HG03159 (cell line): ENCODE results near the gene CDK9.

Source experiments
- ATAC-seq: cut with Tn5 transposase; IDR thresholded peaks from one replicate; pipeline ENCODE4 v1.9.1; 2021; ENCODE audit warnings: mild to moderate bottlenecking, moderate library complexity; ENCODE audit not compliant: unreplicated experiment

CDK9 gene

GRCh38 chr9:127761491-127761956 is 24.3 kb upstream of the CDK9 start:
- no peak for ATAC-seq

GRCh38 chr9:127762111-127762676 is 23.6 kb upstream of the CDK9 start:
- no peak for ATAC-seq

- no peak for ATAC-seq
These were observed 21.9 kb upstream of the CDK9 start for GRCh38 chr9:127763918-127764384.

- ATAC-seq: no peak
These were observed 20.4 kb upstream of the CDK9 start for GRCh38 chr9:127765418-127765817.

- no peak for ATAC-seq
These were observed 18.4 kb upstream of the CDK9 start for GRCh38 chr9:127767410-127767809.

- ATAC-seq: no peak
These were observed 17.9 kb upstream of the CDK9 start for GRCh38 chr9:127767909-127768331.

- no peak for ATAC-seq
These were observed 17.1 kb upstream of the CDK9 start for GRCh38 chr9:127768698-127769097.

- no peak for ATAC-seq
These were observed 16.7 kb upstream of the CDK9 start for GRCh38 chr9:127769101-127769500.

GRCh38 chr9:127769929-127770582 is 15.8 kb upstream of the CDK9 start:
- no peak for ATAC-seq

GRCh38 chr9:127770583-127770904 is 15.3 kb upstream of the CDK9 start:
- no peak for ATAC-seq

GRCh38 chr9:127770905-127771569 is 14.8 kb upstream of the CDK9 start:
- peak; percentile 82 for ATAC-seq

- ATAC-seq: no peak
These were observed 14.2 kb upstream of the CDK9 start for GRCh38 chr9:127771570-127772189.

- no peak for ATAC-seq
These were observed 13.2 kb upstream of the CDK9 start for GRCh38 chr9:127772603-127773002.

- ATAC-seq: no peak
These were observed 12.6 kb upstream of the CDK9 start for GRCh38 chr9:127773272-127773671.

- ATAC-seq: no peak
These were observed 11.9 kb upstream of the CDK9 start for GRCh38 chr9:127773981-127774380.

- no peak for ATAC-seq
These were observed 9.5 kb upstream of the CDK9 start for GRCh38 chr9:127776195-127776923.

GRCh38 chr9:127776924-127777289 is 8.9 kb upstream of the CDK9 start:
- no peak for ATAC-seq

GRCh38 chr9:127777368-127777980 is 8.4 kb upstream of the CDK9 start:
- no peak for ATAC-seq

GRCh38 chr9:127778280-127779135 is 7.3 kb upstream of the CDK9 start, which contains the start of gene SH2D3C:
TSS of gene SH2D3C (minus strand) at chr9:127778666. CDS start at chr9:127778627, 39 bp downstream.
- peak; percentile 30 for ATAC-seq
